ENCODE measurements around the gene TMEM178B. TPM values are rescaled to one million over a fixed set of nuclear protein-coding genes. Genes with fewer than 3 reads are reported as not detected.
A peak's percentile ranks its signal among the peaks of the same experiment; 100 is the strongest.

The TMEM178B gene
- total and polyA plus RNA-seq, 2 of the 13 experiments (the other 11 are each of a cell fraction or from before 2014, with no cell fraction given): 0.01 to 0.02 TPM

DNA sequence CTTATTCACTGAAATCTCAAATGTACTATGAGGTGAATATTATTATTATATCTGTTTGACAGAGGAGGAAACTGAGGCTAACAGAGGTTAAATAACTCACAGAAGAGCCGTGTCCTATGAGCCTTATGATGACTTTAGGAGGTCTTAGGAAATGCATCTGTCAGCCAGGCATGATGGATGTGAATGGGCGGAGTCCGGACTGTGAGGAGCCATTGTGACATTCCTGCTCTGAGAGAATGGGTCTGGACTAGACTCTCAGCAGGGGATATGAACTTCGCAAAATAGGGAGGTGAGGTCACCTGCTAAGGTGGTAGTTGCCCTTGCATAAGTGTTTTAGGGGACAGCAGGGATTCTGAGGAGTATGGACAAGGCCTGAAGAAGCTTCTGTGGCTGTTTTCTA, 153.6 kb downstream of the TMEM178B start:
- Histone ChIP-seq H3K4me2 (ENCODE audit: low read depth, low read length) (no peak overlapping the region), H3K9ac (ENCODE audit: insufficient read depth, low read depth, low read length) (no peak overlapping the region), H3K27me3 (ENCODE audit: control insufficient read depth in 1 of 2, insufficient read depth in 2 of 2, low read length in 2 of 2) (no peaks in the 10 kb centered on the region), H3K79me2 (ENCODE audit: insufficient read depth, low read length) (no peaks in the 10 kb centered on the region), H3K9me3 (ENCODE audit: low read length) (no peaks in the 10 kb centered on the region), H4K20me1 (ENCODE audit: insufficient read depth, low read length) (no peaks in the 10 kb centered on the region), H2AFZ (ENCODE audit: low read length) (peak overlapping the region; percentile 27), H3K4me3 (replicated peaks in 1 of 3; ENCODE audit: insufficient read depth in 1 of 3, low read depth in 2 of 3, low read length in 3 of 3) (no peak overlapping the region), H3K27ac (ENCODE audit: extremely low read length, insufficient read depth, low read length) (no peak overlapping the region), H3K36me3 (replicated peaks in 1 of 2; ENCODE audit: control insufficient read depth in 1 of 2, insufficient read depth in 2 of 2, low read length in 2 of 2) (no peaks in the 10 kb centered on the region), H3K4me1 (ENCODE audit: insufficient read depth, low read length) (peaks cover 13% of the 10 kb centered on the region)
- intact Hi-C loops (cut with micrococcal nuclease; ENCODE audit: unreplicated experiment): no loop called here
- DNase-seq (ENCODE audit: low spot score) (peak; percentile 30), ATAC-seq (no peak), FAIRE-seq (no peak)
- POLR2A ChIA-PET: no interaction called here
- WGBS (ENCODE audit: low lambda C conversion rate): 26% methylated on average over 4 of the region's 4 CpGs
- CTCF ChIA-PET (ENCODE audit: low intra/inter-chr PET ratio, low total read pairs): no interaction called here
- in situ Hi-C loops (cut with HindIII; ENCODE audit: extremely low pct_ligation_motif_present, low pct_unique_long_range_greater_than_20kb): no loop called here
- BruUV-seq (replicated peaks): no TSS peak
- no peak for TF ChIP-seq KMT2B (CRISPR knock-in tag; IDR thresholded peaks at IDR 0.05)
- TF ChIP-seq GLI4 (CRISPR knock-in tag; IDR thresholded peaks at IDR 0.05; ENCODE audit: borderline replicate concordance): no peak
- TF ChIP-seq SOX13 (IDR thresholded peaks at IDR 0.05): no peak
- TF ChIP-seq SOX13 (CRISPR knock-in tag; conservative IDR thresholded peaks at IDR 0.05 in 1 of 2, IDR thresholded peaks at IDR 0.05 in 1 of 2): no peak
- TF ChIP-seq CREB1 (IDR thresholded peaks at IDR 0.05): no peak
- no peak for TF ChIP-seq CREB1 (CRISPR knock-in tag; IDR thresholded peaks at IDR 0.05)
- TF ChIP-seq KDM1A (CRISPR knock-in tag; IDR thresholded peaks at IDR 0.05): no peak
- no peak for TF ChIP-seq WIZ (CRISPR knock-in tag; IDR thresholded peaks at IDR 0.05)
- TF ChIP-seq ZNF772 (CRISPR knock-in tag; IDR thresholded peaks at IDR 0.05): no peak
- TF ChIP-seq, protein P1, sequence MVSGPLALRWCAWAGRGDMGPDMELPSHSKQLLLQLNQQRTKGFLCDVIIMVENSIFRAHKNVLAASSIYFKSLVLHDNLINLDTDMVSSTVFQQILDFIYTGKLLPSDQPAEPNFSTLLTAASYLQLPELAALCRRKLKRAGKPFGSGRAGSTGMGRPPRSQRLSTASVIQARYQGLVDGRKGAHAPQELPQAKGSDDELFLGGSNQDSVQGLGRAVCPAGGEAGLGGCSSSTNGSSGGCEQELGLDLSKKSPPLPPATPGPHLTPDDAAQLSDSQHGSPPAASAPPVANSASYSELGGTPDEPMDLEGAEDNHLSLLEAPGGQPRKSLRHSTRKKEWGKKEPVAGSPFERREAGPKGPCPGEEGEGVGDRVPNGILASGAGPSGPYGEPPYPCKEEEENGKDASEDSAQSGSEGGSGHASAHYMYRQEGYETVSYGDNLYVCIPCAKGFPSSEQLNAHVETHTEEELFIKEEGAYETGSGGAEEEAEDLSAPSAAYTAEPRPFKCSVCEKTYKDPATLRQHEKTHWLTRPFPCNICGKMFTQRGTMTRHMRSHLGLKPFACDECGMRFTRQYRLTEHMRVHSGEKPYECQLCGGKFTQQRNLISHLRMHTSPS (CRISPR knock-in tag; IDR thresholded peaks at IDR 0.05; ENCODE audit: low read depth): no peak
- TF ChIP-seq, protein P2, sequence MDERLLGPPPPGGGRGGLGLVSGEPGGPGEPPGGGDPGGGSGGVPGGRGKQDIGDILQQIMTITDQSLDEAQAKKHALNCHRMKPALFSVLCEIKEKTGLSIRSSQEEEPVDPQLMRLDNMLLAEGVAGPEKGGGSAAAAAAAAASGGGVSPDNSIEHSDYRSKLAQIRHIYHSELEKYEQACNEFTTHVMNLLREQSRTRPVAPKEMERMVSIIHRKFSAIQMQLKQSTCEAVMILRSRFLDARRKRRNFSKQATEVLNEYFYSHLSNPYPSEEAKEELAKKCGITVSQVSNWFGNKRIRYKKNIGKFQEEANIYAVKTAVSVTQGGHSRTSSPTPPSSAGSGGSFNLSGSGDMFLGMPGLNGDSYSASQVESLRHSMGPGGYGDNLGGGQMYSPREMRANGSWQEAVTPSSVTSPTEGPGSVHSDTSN (CRISPR knock-in tag; IDR thresholded peaks at IDR 0.05): peak; percentile 68; the same call in 1 of the 2 replicates
- no peak for TF ChIP-seq SNAPC4 (CRISPR knock-in tag; IDR thresholded peaks at IDR 0.05)
- no peak for TF ChIP-seq ZNF350 (CRISPR knock-in tag; IDR thresholded peaks at IDR 0.05; ENCODE audit: borderline replicate concordance, low read depth)
- TF ChIP-seq PRPF4 (IDR thresholded peaks at IDR 0.05; ENCODE audit: low read depth, low read length, poor library complexity, severe bottlenecking): no peak
- no peak for TF ChIP-seq ZNF24 (IDR thresholded peaks at IDR 0.05)
- peak; percentile 71 for TF ChIP-seq SP5 (CRISPR knock-in tag; IDR thresholded peaks at IDR 0.05; ENCODE audit: borderline replicate concordance, low read depth)
- peak; percentile 80; the same call in 1 of the 2 replicates for TF ChIP-seq MEIS1 (CRISPR knock-in tag; IDR thresholded peaks at IDR 0.05; ENCODE audit: borderline replicate concordance)
- TF ChIP-seq SIX4 (CRISPR knock-in tag; IDR thresholded peaks at IDR 0.05): no peak
- peak; percentile 99 for TF ChIP-seq HOXD1 (CRISPR knock-in tag; IDR thresholded peaks at IDR 0.05)

Measured in HepG2 (cell line).